ENCODE results near the gene DRG2. TPM values are rescaled to one million over a fixed set of nuclear protein-coding genes. Genes with fewer than 3 reads are reported as not detected.

DRG2 gene
- total and polyA plus RNA-seq, 9 of the 15 experiments (the other 6 are each of a cell fraction or from before 2014, with no cell fraction given): 6.6 to 36.7 (median 26.1) TPM

GRCh38 chr17:18099516-18099915 is 11.8 kb downstream of the DRG2 start:
- in situ Hi-C loops (cut with MboI): no loop called here
- Histone ChIP-seq H4K20me1 (replicated peaks; ENCODE audit: control insufficient read depth, insufficient read depth, low read length) (no peaks in the 10 kb centered on the region), H3K27ac (ENCODE audit: extremely low read depth, low read depth, low read length) (no peak overlapping the region), H2AFZ (ENCODE audit: low read depth, low read length) (no peak overlapping the region), H3K27me3 (ENCODE audit: control insufficient read depth in 2 of 2, insufficient read depth in 2 of 2, low read length in 2 of 2) (no peaks in the 10 kb centered on the region), H3K9me1 (ENCODE audit: control insufficient read depth, insufficient read depth, low read length) (no peaks in the 10 kb centered on the region), H3K79me2 (ENCODE audit: control insufficient read depth, insufficient read depth, low read length) (no peaks in the 10 kb centered on the region), H3K4me2 (ENCODE audit: insufficient read depth, low read length) (no peak overlapping the region), H3K4me3 (no peak overlapping the region), H3K36me3 (ENCODE audit: control insufficient read depth, insufficient read depth, low read length) (peaks cover 60% of the 10 kb centered on the region; the same call in 2 of the 3 replicates), H3K9ac (ENCODE audit: insufficient read depth in 1 of 2, low read depth in 2 of 2, low read length in 2 of 2) (no peak overlapping the region; a peak in 1 of 4 replicates), H3K4me1 (replicated peaks in 1 of 2; ENCODE audit: control insufficient read depth in 2 of 2, insufficient read depth in 2 of 2, low read length in 2 of 2) (no peaks in the 10 kb centered on the region; a peak in 1 of 5 replicates), H3K9me3 (replicated peaks; ENCODE audit: control insufficient read depth, insufficient read depth, low read depth, low read length) (no peaks in the 10 kb centered on the region)
- POLR2A ChIA-PET: no interaction called here
- DNase-seq (ENCODE audit: extremely low read depth in 1 of 4, low spot score in 3 of 4) (no peak), ATAC-seq (no peak), FAIRE-seq (no peak)
- no TSS peak for BruUV-seq (replicated peaks)
- 95% methylated on average over 3 of the region's 14 CpGs for WGBS (ENCODE audit: insufficient coverage, low coverage, missing lambda C conversion rate)
- intact Hi-C loops (cut with micrococcal nuclease): no loop called here
- CTCF ChIA-PET (ENCODE audit: low intra/inter-chr PET ratio): no interaction called here
- no peak for TF ChIP-seq ZNF395 (CRISPR knock-in tag; IDR thresholded peaks at IDR 0.05)
- TF ChIP-seq, protein P1, sequence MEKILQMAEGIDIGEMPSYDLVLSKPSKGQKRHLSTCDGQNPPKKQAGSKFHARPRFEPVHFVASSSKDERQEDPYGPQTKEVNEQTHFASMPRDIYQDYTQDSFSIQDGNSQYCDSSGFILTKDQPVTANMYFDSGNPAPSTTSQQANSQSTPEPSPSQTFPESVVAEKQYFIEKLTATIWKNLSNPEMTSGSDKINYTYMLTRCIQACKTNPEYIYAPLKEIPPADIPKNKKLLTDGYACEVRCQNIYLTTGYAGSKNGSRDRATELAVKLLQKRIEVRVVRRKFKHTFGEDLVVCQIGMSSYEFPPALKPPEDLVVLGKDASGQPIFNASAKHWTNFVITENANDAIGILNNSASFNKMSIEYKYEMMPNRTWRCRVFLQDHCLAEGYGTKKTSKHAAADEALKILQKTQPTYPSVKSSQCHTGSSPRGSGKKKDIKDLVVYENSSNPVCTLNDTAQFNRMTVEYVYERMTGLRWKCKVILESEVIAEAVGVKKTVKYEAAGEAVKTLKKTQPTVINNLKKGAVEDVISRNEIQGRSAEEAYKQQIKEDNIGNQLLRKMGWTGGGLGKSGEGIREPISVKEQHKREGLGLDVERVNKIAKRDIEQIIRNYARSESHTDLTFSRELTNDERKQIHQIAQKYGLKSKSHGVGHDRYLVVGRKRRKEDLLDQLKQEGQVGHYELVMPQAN (IDR thresholded peaks at IDR 0.05; ENCODE audit: borderline replicate concordance): no peak
- TF ChIP-seq HEY1 (CRISPR knock-in tag; IDR thresholded peaks at IDR 0.05; ENCODE audit: borderline replicate concordance): no peak
- TF ChIP-seq FOXP1 (CRISPR knock-in tag; IDR thresholded peaks at IDR 0.05): no peak
- no peak for TF ChIP-seq FOXJ3 (CRISPR knock-in tag; IDR thresholded peaks at IDR 0.05)
- no peak for TF ChIP-seq TCF7L2 (IDR thresholded peaks at IDR 0.05; ENCODE audit: low read depth, low read length)
- TF ChIP-seq, protein P2, sequence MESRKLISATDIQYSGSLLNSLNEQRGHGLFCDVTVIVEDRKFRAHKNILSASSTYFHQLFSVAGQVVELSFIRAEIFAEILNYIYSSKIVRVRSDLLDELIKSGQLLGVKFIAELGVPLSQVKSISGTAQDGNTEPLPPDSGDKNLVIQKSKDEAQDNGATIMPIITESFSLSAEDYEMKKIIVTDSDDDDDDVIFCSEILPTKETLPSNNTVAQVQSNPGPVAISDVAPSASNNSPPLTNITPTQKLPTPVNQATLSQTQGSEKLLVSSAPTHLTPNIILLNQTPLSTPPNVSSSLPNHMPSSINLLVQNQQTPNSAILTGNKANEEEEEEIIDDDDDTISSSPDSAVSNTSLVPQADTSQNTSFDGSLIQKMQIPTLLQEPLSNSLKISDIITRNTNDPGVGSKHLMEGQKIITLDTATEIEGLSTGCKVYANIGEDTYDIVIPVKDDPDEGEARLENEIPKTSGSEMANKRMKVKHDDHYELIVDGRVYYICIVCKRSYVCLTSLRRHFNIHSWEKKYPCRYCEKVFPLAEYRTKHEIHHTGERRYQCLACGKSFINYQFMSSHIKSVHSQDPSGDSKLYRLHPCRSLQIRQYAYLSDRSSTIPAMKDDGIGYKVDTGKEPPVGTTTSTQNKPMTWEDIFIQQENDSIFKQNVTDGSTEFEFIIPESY (CRISPR knock-in tag; IDR thresholded peaks at IDR 0.05): no peak
- TF ChIP-seq, protein P3, sequence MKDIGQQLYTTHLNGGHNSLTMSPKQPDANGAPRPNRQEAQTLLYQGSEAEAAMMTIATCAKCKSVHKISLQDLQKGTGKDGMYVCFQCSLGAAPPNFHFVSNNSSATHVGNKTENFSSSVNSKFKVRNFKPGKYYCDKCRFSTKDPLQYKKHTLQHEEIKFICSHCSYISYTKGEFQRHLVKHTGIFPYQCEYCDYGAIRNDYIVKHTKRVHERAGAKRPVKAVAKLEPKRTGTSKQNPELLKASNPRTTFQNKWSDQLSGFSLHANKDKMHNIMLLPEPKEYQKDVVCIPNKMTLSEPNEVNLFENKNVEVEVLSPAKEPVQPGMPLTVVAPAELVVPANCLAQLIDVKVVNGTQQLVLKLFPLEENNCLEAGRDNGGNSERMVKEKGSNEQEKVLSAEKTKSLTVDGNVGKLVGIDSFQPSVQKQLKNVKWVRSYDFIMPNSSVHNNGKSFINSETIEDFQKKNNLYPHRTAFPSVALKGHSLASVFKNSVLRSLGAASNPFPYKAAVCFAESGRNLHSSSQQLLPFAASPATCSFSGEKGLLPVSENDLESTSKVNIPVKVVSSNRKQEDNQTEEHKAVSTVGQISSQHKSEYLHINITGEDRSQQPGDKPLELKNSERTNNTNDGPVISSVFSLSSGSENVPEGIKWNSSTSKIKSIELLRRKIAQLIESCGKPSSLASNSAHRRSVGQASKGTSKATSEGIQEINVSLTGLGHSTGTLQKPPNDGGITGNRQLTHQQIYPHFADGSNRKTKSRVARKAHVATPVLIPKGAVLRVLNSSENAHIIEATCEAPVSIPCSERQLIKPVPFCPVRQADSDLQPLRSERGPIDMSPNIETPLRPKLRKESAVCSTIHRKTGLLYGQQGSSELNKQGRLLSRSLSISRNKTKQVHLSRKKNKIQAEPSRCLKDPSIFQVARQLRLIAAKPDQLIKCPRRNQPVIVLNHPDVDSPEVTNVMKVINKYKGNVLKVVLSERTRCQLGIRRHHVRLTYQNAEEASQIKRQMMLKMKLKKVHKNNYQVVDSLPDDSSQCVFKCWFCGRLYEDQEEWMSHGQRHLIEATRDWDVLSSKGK (CRISPR knock-in tag; IDR thresholded peaks at IDR 0.05): no peak
- TF ChIP-seq ZNF347 (CRISPR knock-in tag; IDR thresholded peaks at IDR 0.05; ENCODE audit: low read depth): no peak
- no peak for TF ChIP-seq KLF10 (CRISPR knock-in tag; IDR thresholded peaks at IDR 0.05)
- TF ChIP-seq FUS (optimal IDR thresholded peaks at IDR 0.05; ENCODE audit: low read depth, low read length): no peak
- TF ChIP-seq MAFK (IDR thresholded peaks at IDR 0.05; ENCODE audit: low read length): no peak
- no peak for TF ChIP-seq MCM2 (IDR thresholded peaks at IDR 0.05; ENCODE audit: low read depth)
- no peak for TF ChIP-seq NFE2 (IDR thresholded peaks at IDR 0.05; ENCODE audit: low read depth)
- TF ChIP-seq L3MBTL2 (IDR thresholded peaks at IDR 0.05): no peak
- TF ChIP-seq EWSR1 (IDR thresholded peaks at IDR 0.05; ENCODE audit: borderline replicate concordance, low read depth, partially characterized antibody): no peak
